Endothelial cell (in vitro differentiated cells): ENCODE results near the gene ITPKA. TPM values are rescaled to one million over a fixed set of nuclear protein-coding genes. Genes with fewer than 3 reads are reported as not detected.

Source experiments
- DNase-seq: peaks from one replicate; pipeline ENCODE4 v3.0.0; 2021; ENCODE audit warnings: low spot score
- H3K27ac Mint-ChIP-seq: one replicate; pipeline ENCODE4 v1.8.0; 2021; ENCODE audit warnings: mixed read lengths, inconsistent platforms; ENCODE audit not compliant: unreplicated experiment
- H3K27me3 Mint-ChIP-seq: one replicate; pipeline ENCODE4 v1.8.0; 2021; ENCODE audit warnings: mild to moderate bottlenecking, moderate library complexity, mixed read lengths, inconsistent platforms; ENCODE audit not compliant: unreplicated experiment
- H3K36me3 Mint-ChIP-seq: one replicate; pipeline ENCODE4 v1.8.0; 2021; ENCODE audit warnings: mild to moderate bottlenecking, low read depth, mixed read lengths, inconsistent platforms; ENCODE audit not compliant: unreplicated experiment
- H3K4me1 Mint-ChIP-seq: one replicate; pipeline ENCODE4 v1.8.0; 2021; ENCODE audit warnings: mild to moderate bottlenecking, mixed read lengths, inconsistent platforms; ENCODE audit not compliant: unreplicated experiment
- H3K4me3 Mint-ChIP-seq: one replicate; pipeline ENCODE4 v1.8.0; 2021; ENCODE audit warnings: mild to moderate bottlenecking, mixed read lengths, inconsistent platforms; ENCODE audit not compliant: unreplicated experiment
- H3K9me3 Mint-ChIP-seq: one replicate; pipeline ENCODE4 v1.8.0; 2021; ENCODE audit warnings: mixed read lengths, inconsistent platforms; ENCODE audit not compliant: unreplicated experiment
- total RNA-seq: library from RNA; stranded (reverse); fragmentation: NEBNext Ultra II Directional; extraction: Animal tissue kit (Norgen Biotek cat#: 25700); gene quantifications from one replicate; pipeline ENCODE4 v1.2.1, GENCODE V29; 2021; ENCODE audit not compliant: unreplicated experiment
- TF ChIP-seq, protein P1 (sequence below): fragments of 200-600 bp; sonication (generic); IDR thresholded peaks from one replicate; pipeline ENCODE4 v1.5.0; 2021; ENCODE audit warnings: antibody characterized with exemption; ENCODE audit not compliant: unreplicated experiment

The ITPKA gene
- total RNA-seq, 1 donor from 2014 or later = 4.2 TPM

DNA sequence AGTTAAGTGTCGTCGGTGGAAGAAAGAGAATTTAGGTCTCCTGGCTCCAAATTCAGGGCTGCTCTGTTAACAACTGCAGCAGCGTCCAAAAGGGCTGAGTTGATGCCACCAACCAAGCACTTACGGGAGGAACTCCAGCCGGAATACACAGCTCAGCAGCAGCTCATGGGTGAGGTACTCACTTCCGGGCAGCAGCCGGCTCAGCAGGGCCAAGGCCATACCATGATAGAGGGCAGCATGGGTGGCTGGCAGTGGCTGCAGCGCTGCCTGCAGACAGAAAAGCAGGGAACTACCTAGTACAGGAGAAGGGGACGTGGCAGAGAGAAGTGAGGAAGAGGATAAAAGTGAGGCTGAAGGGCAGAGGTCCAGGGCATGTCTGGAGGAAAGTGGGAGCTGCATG, 27.9 kb downstream of the ITPKA start:
- H3K4me1 Mint-ChIP-seq = no peaks in the 10 kb centered on the region
- DNase-seq = no peak
- H3K4me3 Mint-ChIP-seq = peak overlapping the region; percentile 22
- peaks cover 37% of the 10 kb centered on the region for H3K36me3 Mint-ChIP-seq
- TF ChIP-seq, protein P1, sequence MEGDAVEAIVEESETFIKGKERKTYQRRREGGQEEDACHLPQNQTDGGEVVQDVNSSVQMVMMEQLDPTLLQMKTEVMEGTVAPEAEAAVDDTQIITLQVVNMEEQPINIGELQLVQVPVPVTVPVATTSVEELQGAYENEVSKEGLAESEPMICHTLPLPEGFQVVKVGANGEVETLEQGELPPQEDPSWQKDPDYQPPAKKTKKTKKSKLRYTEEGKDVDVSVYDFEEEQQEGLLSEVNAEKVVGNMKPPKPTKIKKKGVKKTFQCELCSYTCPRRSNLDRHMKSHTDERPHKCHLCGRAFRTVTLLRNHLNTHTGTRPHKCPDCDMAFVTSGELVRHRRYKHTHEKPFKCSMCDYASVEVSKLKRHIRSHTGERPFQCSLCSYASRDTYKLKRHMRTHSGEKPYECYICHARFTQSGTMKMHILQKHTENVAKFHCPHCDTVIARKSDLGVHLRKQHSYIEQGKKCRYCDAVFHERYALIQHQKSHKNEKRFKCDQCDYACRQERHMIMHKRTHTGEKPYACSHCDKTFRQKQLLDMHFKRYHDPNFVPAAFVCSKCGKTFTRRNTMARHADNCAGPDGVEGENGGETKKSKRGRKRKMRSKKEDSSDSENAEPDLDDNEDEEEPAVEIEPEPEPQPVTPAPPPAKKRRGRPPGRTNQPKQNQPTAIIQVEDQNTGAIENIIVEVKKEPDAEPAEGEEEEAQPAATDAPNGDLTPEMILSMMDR = no peak
- H3K9me3 Mint-ChIP-seq = no peaks in the 10 kb centered on the region
- no peak overlapping the region for H3K27ac Mint-ChIP-seq
- H3K27me3 Mint-ChIP-seq = peaks cover 2% of the 10 kb centered on the region

DNA sequence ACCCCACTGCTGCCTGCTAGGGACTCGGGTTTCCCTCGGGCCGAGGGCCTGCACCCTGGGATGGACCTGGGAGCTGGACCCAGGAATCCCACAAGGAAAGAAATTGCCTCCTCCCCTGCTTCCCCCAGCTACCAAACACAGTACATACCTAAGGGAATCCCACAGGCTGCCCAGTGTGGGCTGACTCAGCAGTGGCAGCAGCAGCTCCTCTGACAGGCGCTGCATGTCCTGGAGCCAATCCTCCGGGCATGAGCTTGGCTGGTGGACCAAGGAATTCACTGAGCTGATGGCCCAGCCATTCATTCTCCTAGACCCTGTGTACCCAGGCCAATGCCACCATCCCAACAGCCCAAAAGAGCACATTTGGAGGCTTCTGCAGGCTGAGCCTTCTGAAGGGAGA, 29.4 kb downstream of the ITPKA start:
- Mint-ChIP-seq H3K4me1 (peaks cover 4% of the 10 kb centered on the region), H3K27ac (no peak overlapping the region), H3K36me3 (peaks cover 33% of the 10 kb centered on the region), H3K27me3 (peaks cover 2% of the 10 kb centered on the region), H3K9me3 (no peaks in the 10 kb centered on the region), H3K4me3 (no peak overlapping the region)
- DNase-seq = no peak
- TF ChIP-seq, protein P1 = no peak

DNA sequence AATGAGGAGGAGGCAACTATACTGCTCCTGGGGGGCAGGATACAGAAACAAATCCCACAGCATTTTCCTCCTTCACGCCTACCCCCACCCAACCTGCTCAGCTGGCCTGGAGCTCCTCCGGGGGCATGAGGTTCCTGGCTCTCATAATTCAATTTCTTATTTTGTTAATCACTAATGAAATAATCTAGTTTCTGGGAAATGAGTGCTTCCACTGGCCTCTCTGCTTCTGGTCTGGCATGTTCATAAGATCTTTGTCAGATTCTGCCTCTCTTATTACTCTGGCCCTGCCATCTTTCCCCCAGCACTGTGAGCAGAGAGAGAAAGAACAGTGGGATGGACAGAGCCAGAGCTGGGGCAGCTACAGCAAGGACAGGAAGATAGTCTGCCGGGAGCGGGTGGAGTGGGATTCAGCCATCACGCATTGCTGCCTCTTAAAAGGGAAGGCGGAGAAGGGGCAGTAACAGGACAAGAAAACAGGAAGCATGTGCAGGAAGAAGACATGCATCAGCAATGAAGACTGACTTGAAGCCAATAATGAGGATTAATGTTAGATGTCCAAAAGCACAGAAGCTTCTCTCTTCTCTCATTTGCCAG, 36.8 kb downstream of the ITPKA start:
- Mint-ChIP-seq H3K9me3 (no peaks in the 10 kb centered on the region), H3K36me3 (peaks cover 29% of the 10 kb centered on the region), H3K27me3 (peaks cover 8% of the 10 kb centered on the region), H3K4me1 (peaks cover 23% of the 10 kb centered on the region), H3K27ac (peak overlapping the region; percentile 51), H3K4me3 (no peak overlapping the region)
- TF ChIP-seq, protein P1 = no peak
- no peak for DNase-seq

DNA sequence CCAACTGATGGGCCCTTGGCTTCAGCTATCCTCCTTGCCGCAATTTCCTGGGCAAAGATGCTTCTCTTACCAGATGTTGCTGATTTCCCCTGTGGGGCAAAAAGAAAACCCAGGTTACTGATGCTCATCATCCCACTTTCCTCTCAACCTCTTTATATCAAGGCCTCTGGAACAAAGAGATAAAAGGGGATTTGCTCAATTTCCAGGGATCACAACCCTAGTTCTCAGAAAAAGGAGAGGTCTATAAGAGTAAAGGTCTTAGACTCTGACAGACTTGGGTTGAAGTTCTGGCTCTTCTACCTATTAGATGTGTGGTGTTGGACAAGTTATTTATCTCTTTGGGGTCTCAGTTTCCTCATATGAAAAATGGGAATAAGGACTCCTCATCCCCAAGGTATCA, 41.9 kb downstream of the ITPKA start:
- Mint-ChIP-seq H3K27me3 (peaks cover 6% of the 10 kb centered on the region), H3K9me3 (no peaks in the 10 kb centered on the region), H3K36me3 (peaks cover 24% of the 10 kb centered on the region), H3K4me1 (peaks cover 8% of the 10 kb centered on the region), H3K27ac (no peak overlapping the region), H3K4me3 (no peak overlapping the region)
- DNase-seq = no peak
- TF ChIP-seq, protein P1 = no peak

DNA sequence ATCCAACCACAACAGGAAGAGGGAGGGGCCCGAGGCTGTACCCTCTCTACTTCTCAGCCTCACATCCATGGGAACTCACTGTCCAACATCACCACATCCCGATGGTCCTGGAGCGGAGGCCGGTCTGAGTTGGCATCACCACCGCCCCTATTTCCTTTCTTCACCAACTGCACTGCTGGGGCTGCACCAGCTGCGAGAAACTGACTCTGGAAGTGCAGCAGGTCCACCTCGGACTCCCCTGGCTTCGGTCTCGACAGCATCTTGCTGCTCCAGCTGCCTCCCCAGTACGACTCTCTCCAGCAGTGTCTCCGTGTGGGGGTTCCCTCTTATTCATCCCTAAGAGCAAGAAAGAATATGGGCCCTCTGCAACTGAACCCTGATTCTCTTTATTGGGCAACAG, 43.2 kb downstream of the ITPKA start:
- no peak for DNase-seq
- peaks cover 3% of the 10 kb centered on the region for H3K27me3 Mint-ChIP-seq
- TF ChIP-seq, protein P1 = no peak
- H3K4me3 Mint-ChIP-seq = peak overlapping the region; percentile 7
- H3K27ac Mint-ChIP-seq = peak overlapping the region; percentile 8
- no peaks in the 10 kb centered on the region for H3K4me1 Mint-ChIP-seq
- H3K9me3 Mint-ChIP-seq = no peaks in the 10 kb centered on the region
- peaks cover 24% of the 10 kb centered on the region for H3K36me3 Mint-ChIP-seq
